Suppressor macrophage treated with lipopolysaccharide for 4 hours (primary cell): Measurements from ENCODE around the gene FAM168B.
"Not testable (repeated sequence)": the region's sequence is repeated elsewhere in the genome, so short reads cannot be mapped to it uniquely, and the experiment has no call there.

Source experiments
- DNase-seq: peaks from one replicate; pipeline ENCODE4 v3.0.0-alpha.2; 2020

The FAM168B gene

GRCh38 chr2:131094463-131095281, 1.4 kb upstream of the FAM168B start:
- no peak for DNase-seq

GRCh38 chr2:131093696-131094462, 619 bp upstream of the FAM168B start:
- DNase-seq, result no peak

- DNase-seq, result no peak
These were observed 728 bp downstream of the FAM168B start for GRCh38 chr2:131092458-131093005.

DNA sequence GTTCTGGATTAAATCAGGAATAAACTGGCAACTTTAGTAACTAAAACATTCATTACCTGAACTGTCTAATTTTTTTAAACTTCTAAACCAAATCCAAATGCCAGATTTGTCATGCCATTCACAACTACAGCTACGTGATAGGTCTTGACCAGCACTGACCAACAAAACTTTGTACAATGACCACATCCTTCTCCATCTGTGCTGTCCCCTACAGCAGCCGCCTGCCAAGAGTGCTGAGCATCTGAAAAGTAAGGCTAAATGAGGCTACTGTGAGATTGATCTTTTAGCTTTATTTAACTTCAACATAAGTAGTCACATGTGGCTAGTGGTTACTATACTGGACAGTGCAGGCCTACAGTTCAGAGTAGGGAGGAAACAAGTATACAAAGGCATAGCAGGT, 7.6 kb downstream of the FAM168B start:
- DNase-seq, result no peak

DNA sequence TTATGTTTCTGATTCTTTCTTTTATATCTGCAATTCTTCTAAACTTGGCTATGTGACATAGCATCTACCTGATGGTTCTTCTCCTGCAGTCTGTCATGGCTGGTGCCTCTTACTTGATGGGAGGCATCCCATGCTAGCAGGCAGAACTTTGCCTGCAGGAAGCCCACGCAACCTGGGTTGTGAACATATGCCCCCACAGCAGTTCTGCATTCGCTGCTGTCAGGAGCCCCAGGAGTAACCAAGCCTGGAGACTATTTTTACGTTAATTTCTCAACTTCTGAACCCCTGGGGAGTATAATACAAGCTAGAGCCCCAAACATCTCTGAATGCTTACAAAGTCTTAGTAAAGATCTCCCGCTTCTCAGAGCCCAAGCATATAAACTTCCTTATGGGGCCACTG, 12.1 kb downstream of the FAM168B start:
- no peak for DNase-seq

DNA sequence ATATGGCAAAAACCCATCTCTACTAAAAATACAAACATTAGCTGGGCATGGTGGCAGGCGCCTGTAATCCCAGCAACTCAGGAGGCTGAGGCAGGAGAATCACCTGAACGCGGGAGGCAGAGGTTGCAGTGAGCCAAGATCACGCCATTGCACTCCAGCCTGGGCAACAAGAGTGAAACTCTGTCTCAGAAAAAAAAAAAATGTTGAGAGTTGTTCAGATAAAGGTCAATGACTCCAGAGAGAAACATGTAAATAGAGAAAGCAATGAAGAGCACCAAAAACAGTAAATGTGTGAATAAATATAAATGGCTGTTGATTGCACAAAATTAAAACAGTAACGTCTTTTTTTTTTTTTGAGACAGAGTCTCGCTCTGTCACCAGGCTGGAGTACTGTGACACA, 13.3 kb downstream of the FAM168B start:
- not testable (repeated sequence) for DNase-seq

GRCh38 chr2:131077966-131078365, 15.3 kb downstream of the FAM168B start:
- DNase-seq, result no peak

GRCh38 chr2:131077182-131077846, 15.9 kb downstream of the FAM168B start:
- no peak for DNase-seq

GRCh38 chr2:131076707-131077106, 16.6 kb downstream of the FAM168B start:
- DNase-seq, result no peak

DNA sequence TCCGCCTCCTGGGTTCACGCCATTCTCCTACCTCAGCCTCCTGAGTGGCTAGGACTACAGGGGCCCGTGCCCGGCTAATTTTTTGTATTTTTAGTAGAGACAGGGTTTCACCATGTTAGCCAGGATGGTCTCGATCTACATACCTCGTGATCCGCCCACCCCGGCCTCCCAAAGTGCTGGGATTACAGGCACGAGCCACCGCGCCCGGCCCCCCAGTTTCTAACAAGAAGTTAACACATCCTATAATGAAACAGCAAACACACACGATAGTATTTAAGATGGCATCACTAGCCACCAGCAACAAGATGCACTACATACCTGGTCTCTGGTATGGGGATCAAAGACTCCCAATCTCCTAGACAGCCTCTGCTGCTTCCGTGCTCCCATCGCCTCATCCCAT, 17.7 kb downstream of the FAM168B start:
- not testable (repeated sequence) for DNase-seq

GRCh38 chr2:131068172-131068571, 25.1 kb downstream of the FAM168B start:
- not testable (repeated sequence) for DNase-seq

DNA sequence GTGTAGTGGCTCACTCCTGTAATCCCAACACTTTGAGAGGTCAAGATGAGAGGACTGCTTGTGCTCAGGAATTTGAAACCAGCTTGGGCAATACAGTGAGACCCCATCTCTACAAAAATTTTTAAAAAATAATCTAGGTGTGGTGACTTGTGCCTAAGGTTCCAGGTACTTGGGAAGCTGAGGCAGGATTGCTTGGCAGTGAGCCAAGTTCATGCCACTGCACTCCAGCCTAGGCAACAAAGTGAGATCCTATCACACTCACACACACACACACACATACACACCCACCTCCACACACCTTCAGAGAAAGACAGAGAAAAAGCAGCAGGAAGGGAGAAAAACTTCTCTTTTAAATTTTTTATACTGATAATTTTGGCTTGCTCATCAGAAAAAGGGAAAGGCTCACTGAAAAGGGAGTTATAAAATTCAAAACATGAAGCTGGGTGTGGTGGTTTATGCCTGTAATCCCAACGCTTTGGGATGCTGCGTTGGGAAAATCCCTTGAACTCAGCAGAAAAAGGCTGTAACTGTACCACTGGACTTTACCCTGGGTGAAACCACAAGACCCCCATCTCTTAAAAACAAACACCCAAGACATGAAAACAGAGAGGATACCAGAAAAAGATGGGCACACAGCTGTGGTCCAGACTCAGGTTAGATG, 25.7 kb downstream of the FAM168B start:
- DNase-seq, result no peak

DNA sequence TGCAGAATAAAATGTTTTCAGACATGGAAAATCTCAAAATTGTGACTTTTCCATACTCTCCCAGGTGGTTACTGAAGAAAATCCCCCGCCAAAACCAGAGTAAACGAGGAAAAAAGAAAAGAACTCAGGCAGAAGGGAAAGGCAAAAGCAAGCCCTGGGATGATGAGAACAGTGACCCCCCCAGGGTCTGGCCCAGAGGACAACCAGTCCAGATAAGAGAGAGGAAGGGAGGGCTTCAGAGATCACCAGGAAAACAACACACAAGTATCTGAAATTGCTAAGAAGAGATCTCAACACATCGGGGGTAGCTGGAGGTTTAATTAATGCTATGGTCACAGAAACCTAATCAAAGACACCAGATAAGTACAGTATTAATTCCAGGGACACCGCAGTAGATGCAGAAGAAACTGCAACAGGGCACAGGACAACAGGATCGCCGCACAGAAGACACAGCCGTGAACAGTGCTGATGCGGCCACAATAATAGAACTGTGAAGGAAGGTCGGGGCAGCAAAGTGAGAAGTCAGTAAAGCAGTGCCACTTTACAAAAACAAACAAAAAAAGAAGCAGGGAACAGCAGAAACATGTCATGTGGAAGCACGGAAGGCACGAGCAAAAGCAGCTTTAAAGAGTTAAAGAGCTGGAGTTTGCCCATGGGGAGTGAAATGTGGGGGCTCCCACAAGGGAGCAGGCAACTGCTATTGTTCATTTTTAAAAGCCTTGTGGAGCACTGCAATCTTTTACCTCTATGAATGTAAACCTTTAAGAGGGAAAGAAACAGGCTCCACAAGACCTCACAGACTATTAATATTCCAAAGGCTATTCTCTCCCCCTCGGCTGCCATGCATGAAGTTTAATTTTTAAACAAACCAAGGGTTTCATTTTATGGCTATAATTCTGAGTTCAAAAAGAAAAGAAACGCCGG, 28.4 kb downstream of the FAM168B start:
- DNase-seq, result no peak

- DNase-seq, result no peak
These were observed 29.6 kb downstream of the FAM168B start for GRCh38 chr2:131063501-131064283.

DNA sequence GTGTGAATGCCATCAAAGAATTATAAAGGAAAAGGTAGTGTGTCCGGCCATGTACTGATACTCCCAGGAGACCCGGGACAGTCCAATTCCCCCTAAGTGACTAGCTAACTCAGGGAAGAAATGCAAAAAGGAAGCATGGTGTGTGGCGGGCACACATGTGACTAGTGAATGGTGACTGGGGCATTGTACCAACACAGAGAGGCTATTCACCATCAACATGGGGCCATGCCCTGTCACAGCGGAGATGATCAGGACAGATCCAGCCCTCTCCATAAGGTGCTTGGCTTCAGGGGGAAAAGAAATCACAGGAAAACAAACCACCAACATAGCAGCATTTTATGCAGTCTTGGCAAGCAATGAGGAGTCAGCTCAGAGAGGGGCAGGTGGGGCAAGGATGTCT, 34.3 kb downstream of the FAM168B start:
- DNase-seq, result no peak

DNA sequence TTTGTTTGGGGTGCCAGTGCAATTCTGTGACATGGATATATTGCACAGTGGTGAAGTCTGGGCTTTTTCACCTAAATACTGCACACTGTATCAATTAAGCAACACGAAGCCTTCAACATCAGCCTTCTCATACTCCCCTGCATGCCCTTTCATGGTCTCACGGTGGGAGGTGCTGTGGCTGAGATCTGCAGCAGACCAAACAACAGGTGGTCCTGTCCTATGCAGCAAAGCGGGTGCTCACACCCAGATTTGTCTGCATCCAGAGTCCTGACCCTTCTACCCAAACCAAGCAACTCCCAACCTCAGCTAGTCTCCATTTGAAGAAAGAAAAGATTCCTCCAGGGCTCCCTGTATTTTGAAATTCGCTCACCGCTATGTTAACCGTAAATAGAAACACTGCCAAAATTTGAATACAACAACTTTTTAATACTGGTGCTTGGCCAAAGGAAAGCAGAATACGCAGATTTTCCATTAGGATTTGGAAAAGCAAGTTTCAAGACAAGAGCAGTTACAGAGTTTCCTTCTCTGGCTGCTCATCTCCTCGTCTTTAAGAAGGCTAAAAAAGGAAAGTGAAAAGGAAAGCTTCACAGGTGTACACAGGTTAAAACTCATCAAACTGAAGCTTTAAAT, 34.9 kb downstream of the FAM168B start:
- DNase-seq, result no peak

GRCh38 chr2:131056932-131057287, 36.4 kb downstream of the FAM168B start:
- no peak for DNase-seq

- DNase-seq, result no peak
These were observed 36.9 kb downstream of the FAM168B start for GRCh38 chr2:131056204-131056931.

DNA sequence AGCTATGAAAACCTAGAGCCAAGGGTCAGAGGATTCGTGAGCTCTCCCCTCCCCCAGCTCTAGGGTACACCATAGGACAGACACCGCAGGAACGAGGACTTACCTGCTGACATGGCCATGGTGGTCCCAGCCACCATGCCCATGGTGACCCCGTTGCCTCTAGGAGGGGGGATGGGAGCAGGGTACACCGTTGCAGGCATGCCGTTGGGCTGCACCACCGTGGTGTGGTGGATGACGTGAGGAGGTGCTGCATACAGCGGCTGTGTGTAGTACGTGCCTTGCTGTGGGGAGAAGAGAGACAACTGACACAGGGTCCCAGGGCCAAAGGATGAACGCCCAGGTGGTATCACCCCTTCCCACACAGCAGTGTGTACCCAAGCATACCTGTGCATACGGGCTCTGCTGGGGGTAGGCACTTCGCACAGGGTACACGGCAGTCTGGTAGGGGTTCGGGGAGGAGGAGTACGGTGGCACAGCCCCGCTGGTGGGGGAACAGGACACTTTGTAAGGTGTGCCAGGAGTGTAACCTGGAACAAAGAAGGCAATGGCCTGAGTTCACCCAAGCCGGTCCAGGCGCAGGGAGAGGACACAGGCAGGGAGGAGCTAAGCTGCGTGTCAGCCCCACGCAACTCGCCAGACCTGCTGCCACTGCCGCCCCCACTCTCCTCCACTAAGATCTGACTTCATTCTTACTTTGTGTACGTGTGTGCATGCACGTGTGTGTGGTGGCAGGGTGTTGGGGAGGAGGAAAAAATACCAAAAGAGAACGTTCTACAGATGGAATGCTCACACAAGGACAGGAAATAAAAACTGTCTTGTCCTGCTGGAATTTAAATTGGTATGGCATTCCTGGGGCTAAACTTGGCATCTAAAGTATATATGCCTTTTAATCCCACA, 37.8 kb downstream of the FAM168B start:
- no peak for DNase-seq
